Measurements from ENCODE around the gene AHI1. TPM values are rescaled to one million over a fixed set of nuclear protein-coding genes. Genes with fewer than 3 reads are reported as not detected.

The AHI1 gene
- total RNA-seq, 1 experiment from 2014 or later: 26.5 TPM

DNA sequence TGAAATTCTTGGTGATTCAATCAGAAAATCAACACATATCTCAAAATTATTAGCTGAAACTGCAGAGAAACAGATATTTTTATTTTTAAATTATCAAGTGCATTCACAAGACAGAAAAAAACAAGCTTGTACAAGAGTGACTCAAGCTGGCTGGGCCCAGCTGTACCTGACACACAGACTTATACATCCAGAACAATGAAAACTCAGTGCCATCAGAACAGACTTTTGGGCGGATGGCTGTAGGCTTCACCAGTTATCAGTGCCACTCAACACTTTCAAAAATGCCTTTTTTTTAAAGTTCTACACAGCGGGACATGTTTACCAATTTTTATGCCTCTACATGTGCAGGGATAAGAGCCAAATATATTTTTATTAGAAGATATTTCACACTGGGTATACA lies 213.6 kb downstream of the AHI1 start:
- H3K4me1 Mint-ChIP-seq (ENCODE audit: insufficient read depth, unreplicated experiment): no peaks in the 10 kb centered on the region
- no peak for DNase-seq (ENCODE audit: unreplicated experiment)
- H3K4me3 Mint-ChIP-seq (ENCODE audit: unreplicated experiment): no peak overlapping the region
- H3K27me3 Mint-ChIP-seq (ENCODE audit: insufficient read depth, unreplicated experiment): no peaks in the 10 kb centered on the region
- H3K27ac Mint-ChIP-seq (ENCODE audit: low read depth, unreplicated experiment): no peak overlapping the region
- no TSS peak for BruUV-seq (replicated peaks)
- H3K9me3 Mint-ChIP-seq (ENCODE audit: unreplicated experiment): no peaks in the 10 kb centered on the region
- ChIA-PET POLR2A (no interaction called here), CTCF (no interaction called here)
- H3K36me3 Mint-ChIP-seq (ENCODE audit: insufficient read depth, unreplicated experiment): peaks cover 1% of the 10 kb centered on the region
- TF ChIP-seq, protein P1, sequence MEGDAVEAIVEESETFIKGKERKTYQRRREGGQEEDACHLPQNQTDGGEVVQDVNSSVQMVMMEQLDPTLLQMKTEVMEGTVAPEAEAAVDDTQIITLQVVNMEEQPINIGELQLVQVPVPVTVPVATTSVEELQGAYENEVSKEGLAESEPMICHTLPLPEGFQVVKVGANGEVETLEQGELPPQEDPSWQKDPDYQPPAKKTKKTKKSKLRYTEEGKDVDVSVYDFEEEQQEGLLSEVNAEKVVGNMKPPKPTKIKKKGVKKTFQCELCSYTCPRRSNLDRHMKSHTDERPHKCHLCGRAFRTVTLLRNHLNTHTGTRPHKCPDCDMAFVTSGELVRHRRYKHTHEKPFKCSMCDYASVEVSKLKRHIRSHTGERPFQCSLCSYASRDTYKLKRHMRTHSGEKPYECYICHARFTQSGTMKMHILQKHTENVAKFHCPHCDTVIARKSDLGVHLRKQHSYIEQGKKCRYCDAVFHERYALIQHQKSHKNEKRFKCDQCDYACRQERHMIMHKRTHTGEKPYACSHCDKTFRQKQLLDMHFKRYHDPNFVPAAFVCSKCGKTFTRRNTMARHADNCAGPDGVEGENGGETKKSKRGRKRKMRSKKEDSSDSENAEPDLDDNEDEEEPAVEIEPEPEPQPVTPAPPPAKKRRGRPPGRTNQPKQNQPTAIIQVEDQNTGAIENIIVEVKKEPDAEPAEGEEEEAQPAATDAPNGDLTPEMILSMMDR (IDR thresholded peaks at IDR 0.05; ENCODE audit: unreplicated experiment): no peak
- intact Hi-C loops (cut with micrococcal nuclease): no loop called here

DNA sequence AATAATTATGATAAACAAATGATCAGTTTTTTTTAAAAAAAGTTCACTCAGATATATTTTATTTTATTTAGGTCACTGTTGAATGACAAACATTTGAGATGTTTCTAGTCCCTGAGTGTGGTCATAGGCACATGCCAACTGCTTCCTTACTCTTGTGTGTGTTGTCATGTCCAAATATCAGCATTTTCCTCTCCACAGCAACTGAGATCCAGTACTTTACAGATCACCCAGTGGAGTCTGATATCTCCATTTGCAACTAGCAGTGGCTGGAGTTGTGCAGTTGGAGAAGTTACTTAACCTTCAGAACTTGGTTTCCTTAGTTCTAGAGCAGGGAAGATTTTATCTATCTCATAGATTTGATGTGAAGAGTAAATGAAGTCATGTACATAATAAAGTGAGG lies 215.1 kb downstream of the AHI1 start:
- intact Hi-C loops (cut with micrococcal nuclease): no loop called here
- TF ChIP-seq, protein P1 (IDR thresholded peaks at IDR 0.05; ENCODE audit: unreplicated experiment): no peak
- no peak overlapping the region for H3K27ac Mint-ChIP-seq (ENCODE audit: low read depth, unreplicated experiment)
- BruUV-seq (replicated peaks): no TSS peak
- no peaks in the 10 kb centered on the region for H3K9me3 Mint-ChIP-seq (ENCODE audit: unreplicated experiment)
- no peaks in the 10 kb centered on the region for H3K4me1 Mint-ChIP-seq (ENCODE audit: insufficient read depth, unreplicated experiment)
- ChIA-PET CTCF (no interaction called here), POLR2A (interaction anchor here (0.9 kb wide), 1 partner anchor 11 kb away, joined by 3 read pairs; no protein-coding TSS in a partner anchor)
- no peaks in the 10 kb centered on the region for H3K27me3 Mint-ChIP-seq (ENCODE audit: insufficient read depth, unreplicated experiment)
- H3K36me3 Mint-ChIP-seq (ENCODE audit: insufficient read depth, unreplicated experiment): no peaks in the 10 kb centered on the region
- H3K4me3 Mint-ChIP-seq (ENCODE audit: unreplicated experiment): no peak overlapping the region
- no peak for DNase-seq (ENCODE audit: unreplicated experiment)

DNA sequence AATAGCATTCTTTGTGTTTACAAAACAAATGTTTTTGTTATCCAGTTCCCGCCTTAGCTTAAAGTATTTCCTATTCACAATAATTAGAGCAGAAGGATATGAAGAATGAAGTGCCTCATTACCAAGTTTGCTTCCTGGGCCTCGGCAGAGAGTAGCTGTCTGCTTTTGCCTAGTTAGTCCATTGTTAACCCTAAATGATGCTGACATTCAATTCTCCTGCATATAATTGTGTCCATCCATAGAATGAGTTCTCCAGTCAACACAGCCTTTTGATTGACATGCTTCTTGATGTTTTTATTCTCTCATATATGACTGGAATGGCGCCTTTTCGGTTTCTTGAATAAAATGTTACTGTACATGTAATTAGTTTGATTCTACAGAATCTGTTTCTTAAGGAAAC lies 215.6 kb downstream of the AHI1 start:
- intact Hi-C loops (cut with micrococcal nuclease): no loop called here
- Mint-ChIP-seq H3K4me1 (ENCODE audit: insufficient read depth, unreplicated experiment) (no peaks in the 10 kb centered on the region), H3K27me3 (ENCODE audit: insufficient read depth, unreplicated experiment) (no peaks in the 10 kb centered on the region), H3K36me3 (ENCODE audit: insufficient read depth, unreplicated experiment) (no peaks in the 10 kb centered on the region), H3K27ac (ENCODE audit: low read depth, unreplicated experiment) (no peak overlapping the region), H3K4me3 (ENCODE audit: unreplicated experiment) (no peak overlapping the region), H3K9me3 (ENCODE audit: unreplicated experiment) (no peaks in the 10 kb centered on the region)
- TF ChIP-seq, protein P1 (IDR thresholded peaks at IDR 0.05; ENCODE audit: unreplicated experiment): no peak
- ChIA-PET CTCF (no interaction called here), POLR2A (interaction anchor here (1.5 kb wide), 1 partner anchor 12 kb away, joined by 8 read pairs; no protein-coding TSS in a partner anchor)
- no TSS peak for BruUV-seq (replicated peaks)
- DNase-seq (ENCODE audit: unreplicated experiment): no peak

DNA sequence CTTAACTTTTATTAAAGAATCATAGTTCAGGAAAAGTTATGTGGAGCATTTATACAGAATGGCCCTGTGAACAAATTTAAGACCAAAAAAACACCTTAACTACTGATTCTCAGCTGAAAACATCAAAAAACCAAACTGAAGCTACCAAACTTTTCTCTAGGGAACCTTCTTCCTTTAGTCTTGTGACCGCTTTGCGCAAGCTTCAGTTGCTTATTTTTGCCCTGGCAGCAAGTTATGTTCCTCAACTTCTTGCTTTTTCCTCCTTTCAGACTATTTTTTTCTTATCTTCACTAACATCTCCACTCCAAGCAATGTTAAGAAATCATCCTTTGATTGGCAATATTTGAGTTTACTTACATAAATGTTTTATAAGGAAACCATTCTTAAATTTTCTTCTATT lies 216.3 kb downstream of the AHI1 start:
- DNase-seq (ENCODE audit: unreplicated experiment): no peak
- H3K9me3 Mint-ChIP-seq (ENCODE audit: unreplicated experiment): no peaks in the 10 kb centered on the region
- TF ChIP-seq, protein P1 (IDR thresholded peaks at IDR 0.05; ENCODE audit: unreplicated experiment): no peak
- no peaks in the 10 kb centered on the region for H3K36me3 Mint-ChIP-seq (ENCODE audit: insufficient read depth, unreplicated experiment)
- CTCF ChIA-PET: interaction anchor here (0.6 to 0.9 kb wide), 3 partner anchors 9 to 223 kb away, joined by 3 read pairs; no protein-coding TSS in a partner anchor
- no peak overlapping the region for H3K4me3 Mint-ChIP-seq (ENCODE audit: unreplicated experiment)
- no peak overlapping the region for H3K27ac Mint-ChIP-seq (ENCODE audit: low read depth, unreplicated experiment)
- intact Hi-C loops (cut with micrococcal nuclease): no loop called here
- no peaks in the 10 kb centered on the region for H3K27me3 Mint-ChIP-seq (ENCODE audit: insufficient read depth, unreplicated experiment)
- no peaks in the 10 kb centered on the region for H3K4me1 Mint-ChIP-seq (ENCODE audit: insufficient read depth, unreplicated experiment)
- POLR2A ChIA-PET: interaction anchor here (1.5 kb wide), 1 partner anchor 11 kb away, joined by 8 read pairs; no protein-coding TSS in a partner anchor
- no TSS peak for BruUV-seq (replicated peaks)
